Tibial nerve (tissue), 4 donors: ENCODE measurements around the gene PHF21B.

ENCODE experiments used
- EP300 ChIP-seq, 2 donors: sonication (generic); formaldehyde crosslinking; IDR thresholded peaks; one replicate each; pipeline ENCODE4 v1.6.1; 2017; ENCODE audit warnings: antibody characterized with exemption in 2 of 2, mild to moderate bottlenecking in 1 of 2
- TF ChIP-seq, protein P1 (sequence below), 5 experiments: fragments of 200-600 bp in 3 of 5; fragments of 450-650 bp in 2 of 5; sonication (generic) in 3 of 5; IDR thresholded peaks; one replicate each; pipeline ENCODE4 v1.5.1; 2016 to 2019; ENCODE audit warnings: antibody characterized with exemption in 5 of 5, mild to moderate bottlenecking in 3 of 5, moderate library complexity in 2 of 5

DNA sequence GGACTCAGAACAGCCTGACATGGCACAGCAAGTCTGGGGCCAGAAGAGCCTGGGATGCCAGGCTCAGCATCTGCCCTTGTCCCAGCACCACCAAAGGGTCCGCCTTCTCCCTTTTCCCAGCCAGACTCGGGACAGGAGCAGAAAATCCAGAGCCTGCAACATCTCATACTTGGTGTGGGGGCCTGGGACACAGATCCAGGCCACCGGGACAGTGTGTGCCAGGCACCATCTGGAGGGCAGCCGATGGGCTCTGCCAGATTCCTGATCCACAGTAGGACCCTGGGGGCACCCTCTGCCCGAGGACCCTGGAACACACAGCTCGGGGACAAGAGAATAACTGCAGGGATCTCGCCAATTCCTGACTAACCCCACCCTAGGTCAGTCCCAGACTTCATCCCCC lies 67.7 kb downstream of the PHF21B start:
- TF ChIP-seq, protein P1, sequence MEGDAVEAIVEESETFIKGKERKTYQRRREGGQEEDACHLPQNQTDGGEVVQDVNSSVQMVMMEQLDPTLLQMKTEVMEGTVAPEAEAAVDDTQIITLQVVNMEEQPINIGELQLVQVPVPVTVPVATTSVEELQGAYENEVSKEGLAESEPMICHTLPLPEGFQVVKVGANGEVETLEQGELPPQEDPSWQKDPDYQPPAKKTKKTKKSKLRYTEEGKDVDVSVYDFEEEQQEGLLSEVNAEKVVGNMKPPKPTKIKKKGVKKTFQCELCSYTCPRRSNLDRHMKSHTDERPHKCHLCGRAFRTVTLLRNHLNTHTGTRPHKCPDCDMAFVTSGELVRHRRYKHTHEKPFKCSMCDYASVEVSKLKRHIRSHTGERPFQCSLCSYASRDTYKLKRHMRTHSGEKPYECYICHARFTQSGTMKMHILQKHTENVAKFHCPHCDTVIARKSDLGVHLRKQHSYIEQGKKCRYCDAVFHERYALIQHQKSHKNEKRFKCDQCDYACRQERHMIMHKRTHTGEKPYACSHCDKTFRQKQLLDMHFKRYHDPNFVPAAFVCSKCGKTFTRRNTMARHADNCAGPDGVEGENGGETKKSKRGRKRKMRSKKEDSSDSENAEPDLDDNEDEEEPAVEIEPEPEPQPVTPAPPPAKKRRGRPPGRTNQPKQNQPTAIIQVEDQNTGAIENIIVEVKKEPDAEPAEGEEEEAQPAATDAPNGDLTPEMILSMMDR (IDR thresholded peaks at IDR 0.05): no peak
- TF ChIP-seq EP300 (IDR thresholded peaks at IDR 0.05): no peak
